GM23248 (cell line): ENCODE data around the gene PDE6B. TPM values are rescaled to one million over a fixed set of nuclear protein-coding genes. Genes with fewer than 3 reads are reported as not detected.
"Not testable (repeated sequence)": the region's sequence is repeated elsewhere in the genome, so short reads cannot be mapped to it uniquely, and the experiment has no call there.

Source experiments
- DNase-seq: peaks from one replicate; pipeline ENCODE4 v3.0.0-alpha.2; 2015
- H2AFZ ChIP-seq: fragments of 200-600 bp; sonication (generic); 2 replicates; pipeline ENCODE4 v1.6.1; 2016; ENCODE audit warnings: antibody characterized with exemption
- H3F3A ChIP-seq: fragments of 200-600 bp; sonication (generic); 2 replicates; pipeline ENCODE4 v1.6.1; 2016; ENCODE audit warnings: mild to moderate bottlenecking, antibody characterized with exemption, mixed run types; ENCODE audit not compliant: insufficient read depth
- H3K27ac ChIP-seq: fragments of 200-600 bp; sonication (generic); 2 replicates; pipeline ENCODE4 v1.5.1; 2016; ENCODE audit warnings: mild to moderate bottlenecking
- H3K27me3 ChIP-seq: fragments of 200-600 bp; sonication (generic); replicated peaks from 2 replicates; pipeline ENCODE4 v1.6.1; 2016; ENCODE audit warnings: mild to moderate bottlenecking; ENCODE audit not compliant: insufficient read depth
- H3K36me3 ChIP-seq: fragments of 200-600 bp; sonication (generic); 2 replicates; pipeline ENCODE4 v1.6.1; 2016; ENCODE audit warnings: low read depth, mild to moderate bottlenecking
- H3K4me1 ChIP-seq: fragments of 200-600 bp; sonication (generic); 2 replicates; pipeline ENCODE4 v1.6.1; 2016; ENCODE audit warnings: mild to moderate bottlenecking; ENCODE audit not compliant: insufficient read depth
- H3K4me2 ChIP-seq: fragments of 200-600 bp; sonication (generic); one replicate; pipeline ENCODE4 v1.6.1; 2016; ENCODE audit warnings: mild to moderate bottlenecking; ENCODE audit not compliant: unreplicated experiment
- H3K4me3 ChIP-seq: fragments of 200-600 bp; sonication (generic); 2 replicates; pipeline ENCODE4 v1.5.1; 2016; ENCODE audit warnings: mild to moderate bottlenecking
- H3K79me2 ChIP-seq: fragments of 200-600 bp; sonication (generic); 2 replicates; pipeline ENCODE4 v1.6.1; 2016; ENCODE audit warnings: mild to moderate bottlenecking; ENCODE audit not compliant: insufficient read depth
- H3K9ac ChIP-seq: fragments of 200-600 bp; sonication (generic); 2 replicates; pipeline ENCODE4 v1.6.1; 2016; ENCODE audit warnings: mild to moderate bottlenecking
- H3K9me2 ChIP-seq: fragments of 200-600 bp; sonication (generic); 2 replicates; pipeline ENCODE4 v1.6.1; 2016; ENCODE audit warnings: mixed run types, mild to moderate bottlenecking, moderate library complexity; ENCODE audit not compliant: insufficient read depth
- H3K9me3 ChIP-seq: fragments of 200-600 bp; sonication (generic); one replicate; pipeline ENCODE4 v1.6.1; 2017; ENCODE audit warnings: low read depth
- H4K20me1 ChIP-seq: fragments of 200-600 bp; sonication (generic); 2 replicates; pipeline ENCODE4 v1.6.0; 2016; ENCODE audit not compliant: insufficient read depth
- EZH2 ChIP-seq: fragments of 200-600 bp; sonication (generic); IDR thresholded peaks from 2 replicates; pipeline ENCODE4 v1.6.1; 2018; ENCODE audit warnings: antibody characterized with exemption, mild to moderate bottlenecking; ENCODE audit not compliant: insufficient read depth, poor library complexity, severe bottlenecking
- EZH2phosphoT487 ChIP-seq: fragments of 200-600 bp; sonication (generic); IDR thresholded peaks from 2 replicates; pipeline ENCODE4 v1.6.1; 2018; ENCODE audit warnings: antibody characterized with exemption, moderate library complexity, mild to moderate bottlenecking, low read depth; ENCODE audit not compliant: insufficient read depth
- WGBS, 2 experiments: methylation state at CpG; one replicate each; pipeline ENCODE4 v1.1.6; 2015 to 2017; ENCODE audit warnings: low lambda C conversion rate in 2 of 2, low coverage in 1 of 2; ENCODE audit errors: missing lambda C conversion rate in 2 of 2; 5-methylcytosine and 5-hydroxymethylcytosine counted together
- in situ Hi-C: fragments of 300-500 bp; cut with MboI; formaldehyde crosslinking; loops from 2 replicates; pipeline ENCODE4 v1.15.0; 2020
- polyA plus RNA-seq: library from polyadenylated mRNA; unstranded; fragments of >200 nt; fragmentation: Nextera tagmentation; extraction: Ambion mirVana; gene quantifications from 2 replicates; pipeline ENCODE4 v1.2.1, GENCODE V29; 2016
- total RNA-seq: library from RNA; depleted of rRNA; stranded (reverse); fragments of >200 nt; shearing (Covaris generic); gene quantifications from 2 replicates; pipeline ENCODE4 v1.2.3, GENCODE V29; 2014

The PDE6B gene
- total and polyA plus RNA-seq, 2 experiments from 2014 or later = 0.11 TPM; not detected in 1

DNA sequence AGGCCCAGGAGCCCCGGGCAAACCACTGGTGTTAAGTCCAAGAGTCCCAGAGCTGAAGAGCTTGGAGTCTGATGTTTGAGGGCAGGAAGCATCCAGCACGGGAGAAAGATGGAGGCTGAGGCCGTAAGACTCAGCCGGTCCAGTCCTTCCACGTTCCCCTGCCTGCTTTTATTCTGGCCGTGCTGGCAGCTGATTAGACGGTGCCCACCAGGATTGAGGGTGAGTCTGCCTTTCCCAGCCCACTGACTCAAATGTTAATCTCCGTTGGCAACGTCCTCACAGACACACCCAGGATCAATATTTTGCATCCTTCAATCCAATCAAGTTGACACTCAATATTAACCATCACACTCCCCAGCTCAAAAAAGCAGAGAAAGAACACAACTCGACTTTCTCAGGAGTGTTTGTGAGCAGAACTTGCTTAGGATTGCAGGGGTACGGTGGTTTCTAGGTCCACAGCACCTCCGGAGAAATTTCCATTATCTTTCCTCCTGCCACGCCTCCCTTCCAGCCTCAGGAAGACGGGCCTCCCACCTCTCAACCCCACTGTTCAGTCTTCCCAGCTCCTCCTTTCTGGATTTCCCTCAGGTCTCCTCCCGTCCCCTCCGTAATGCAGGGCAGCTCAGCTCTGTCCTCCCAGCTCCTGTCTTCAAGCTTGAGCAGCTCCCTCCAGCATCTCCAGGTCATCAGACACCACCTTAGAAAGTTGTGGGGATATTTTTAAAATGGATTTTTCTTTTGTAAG, 36.0 kb upstream of the PDE6B start:
- Histone ChIP-seq H3K9me3 (no peaks in the 10 kb centered on the region), H3K36me3 (no peaks in the 10 kb centered on the region), H3K4me3 (no peak overlapping the region), H3K9ac (no peak overlapping the region), H3K4me2 (no peak overlapping the region), H3K4me1 (no peaks in the 10 kb centered on the region), H3F3A (no peaks in the 10 kb centered on the region), H4K20me1 (no peaks in the 10 kb centered on the region), H3K9me2 (no peaks in the 10 kb centered on the region), H3K27ac (no peak overlapping the region), H3K79me2 (no peaks in the 10 kb centered on the region), H3K27me3 (no peaks in the 10 kb centered on the region), H2AFZ (no peak overlapping the region)
- no peak for TF ChIP-seq EZH2
- 57 to 61% methylated on average over 16 of the region's 16 CpGs for WGBS, 2 experiments
- in situ Hi-C loops = no loop called here
- DNase-seq = no peak

DNA sequence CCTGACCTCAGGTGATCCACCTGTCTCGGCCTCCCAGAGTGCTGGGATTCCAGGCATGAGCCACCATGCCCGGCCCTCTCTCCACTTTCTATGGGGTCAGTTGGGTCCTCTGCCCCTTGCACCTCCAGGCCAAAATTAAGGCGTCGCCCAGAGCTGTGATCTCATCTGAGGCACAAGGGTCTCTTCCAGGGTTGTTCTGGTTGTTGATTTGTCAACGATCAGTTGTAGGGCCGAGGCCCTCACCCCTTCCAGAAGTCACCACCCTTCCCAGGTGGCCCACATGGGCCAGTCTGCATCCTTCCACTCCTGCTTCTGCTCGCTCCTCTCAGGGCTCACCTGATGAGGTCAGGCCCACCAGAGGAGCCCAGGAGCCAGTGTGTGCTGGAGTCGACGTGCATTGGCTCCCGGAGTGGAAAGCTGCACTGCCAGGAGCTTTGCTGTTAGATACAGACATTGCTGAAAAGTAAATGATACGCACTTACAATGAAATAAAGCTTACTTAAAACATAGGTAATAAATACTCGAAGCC, 35.0 kb upstream of the PDE6B start:
- no peak for DNase-seq
- Histone ChIP-seq H3K4me2 (no peak overlapping the region), H3K9me3 (no peaks in the 10 kb centered on the region), H3K4me1 (no peaks in the 10 kb centered on the region), H3K36me3 (no peaks in the 10 kb centered on the region), H3K9me2 (no peaks in the 10 kb centered on the region), H3F3A (no peaks in the 10 kb centered on the region), H3K27ac (no peak overlapping the region), H4K20me1 (no peaks in the 10 kb centered on the region), H3K4me3 (no peak overlapping the region), H2AFZ (no peak overlapping the region), H3K27me3 (no peaks in the 10 kb centered on the region), H3K9ac (no peak overlapping the region), H3K79me2 (no peaks in the 10 kb centered on the region)
- TF ChIP-seq EZH2 = no peak
- no peak for TF ChIP-seq EZH2phosphoT487
- in situ Hi-C loops = no loop called here
- WGBS, 2 experiments = 38 to 39% methylated on average over 12 of the region's 12 CpGs

DNA sequence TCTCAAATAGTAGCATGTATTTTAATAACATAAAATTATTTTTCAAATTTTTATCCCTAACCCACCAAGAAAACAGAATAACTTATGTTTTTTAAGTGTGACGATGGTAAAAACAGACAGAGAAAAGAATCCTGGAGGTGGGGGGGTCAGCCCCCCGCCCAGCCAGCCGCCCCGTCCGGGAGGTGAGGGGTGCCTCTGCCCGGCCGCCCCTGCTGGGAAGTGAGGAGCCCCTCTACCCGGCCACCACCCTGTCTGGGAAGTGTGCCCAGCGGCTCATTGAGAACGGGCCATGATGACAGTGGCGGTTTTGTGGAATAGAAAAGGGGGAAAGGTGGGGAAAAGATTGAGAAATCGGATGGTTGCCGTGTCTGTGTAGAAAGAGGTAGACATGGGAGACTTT, 33.2 kb upstream of the PDE6B start:
- H4K20me1 ChIP-seq, H3K4me3 ChIP-seq, H3K9ac ChIP-seq, H3K4me2 ChIP-seq, H3F3A ChIP-seq, H3K9me2 ChIP-seq, H2AFZ ChIP-seq, H3K27ac ChIP-seq, H3K27me3 ChIP-seq, H3K4me1 ChIP-seq, in situ Hi-C loops, H3K79me2 ChIP-seq, H3K36me3 ChIP-seq, DNase-seq, H3K9me3 ChIP-seq: not testable (repeated sequence)
- WGBS, 2 experiments = 53 to 59% methylated on average over 13 of the region's 13 CpGs

DNA sequence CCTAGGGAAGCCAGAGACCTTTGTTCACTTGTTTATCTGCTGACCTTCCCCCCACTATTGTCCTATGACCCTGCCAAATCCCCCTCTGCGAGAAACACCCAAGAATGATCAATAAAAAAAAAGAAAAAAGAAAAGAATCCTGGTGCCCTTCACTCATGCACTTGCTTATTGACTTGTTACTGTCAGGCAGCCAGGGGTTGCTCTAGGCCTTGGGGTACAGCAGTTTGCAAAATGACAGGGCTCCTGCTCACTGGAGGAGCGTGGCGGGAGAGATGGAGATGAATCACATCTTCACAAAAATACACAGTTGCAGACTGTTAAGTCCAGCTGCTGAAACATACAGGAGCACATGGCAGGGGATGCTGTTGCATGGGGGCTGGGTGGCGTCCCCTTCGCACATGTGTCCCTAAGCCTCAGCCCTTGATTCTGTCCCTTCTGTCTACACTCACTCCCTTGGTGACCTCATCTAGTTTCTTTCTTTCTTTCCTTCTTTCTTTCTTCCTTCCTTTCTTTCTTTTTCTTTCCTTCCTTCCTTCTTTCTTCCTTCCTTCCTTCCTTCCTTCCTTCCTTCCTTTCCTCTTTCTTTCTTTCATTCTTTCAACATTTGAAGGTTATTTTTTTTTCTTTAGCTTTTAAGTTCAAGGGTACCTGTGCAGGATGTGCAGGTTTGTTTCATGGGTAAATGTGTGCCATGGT, 32.4 kb upstream of the PDE6B start:
- 50 to 60% methylated on average over 5 of the region's 5 CpGs for WGBS, 2 experiments
- in situ Hi-C loops = no loop called here

More for the DNA sequence above, 32.4 kb upstream of the PDE6B start:
- Histone ChIP-seq H3F3A (no peaks in the 10 kb centered on the region), H3K9ac (no peak overlapping the region), H3K79me2 (no peaks in the 10 kb centered on the region), H3K36me3 (no peaks in the 10 kb centered on the region), H3K9me2 (no peaks in the 10 kb centered on the region), H3K27me3 (no peaks in the 10 kb centered on the region), H3K27ac (no peak overlapping the region), H2AFZ (no peak overlapping the region), H3K4me2 (no peak overlapping the region), H3K9me3 (no peaks in the 10 kb centered on the region), H3K4me1 (no peaks in the 10 kb centered on the region), H4K20me1 (no peaks in the 10 kb centered on the region), H3K4me3 (no peak overlapping the region)
- TF ChIP-seq EZH2 (no peak), EZH2phosphoT487 (no peak)
- no peak for DNase-seq
